ENCODE results near the gene COX4I2.

The COX4I2 gene

DNA sequence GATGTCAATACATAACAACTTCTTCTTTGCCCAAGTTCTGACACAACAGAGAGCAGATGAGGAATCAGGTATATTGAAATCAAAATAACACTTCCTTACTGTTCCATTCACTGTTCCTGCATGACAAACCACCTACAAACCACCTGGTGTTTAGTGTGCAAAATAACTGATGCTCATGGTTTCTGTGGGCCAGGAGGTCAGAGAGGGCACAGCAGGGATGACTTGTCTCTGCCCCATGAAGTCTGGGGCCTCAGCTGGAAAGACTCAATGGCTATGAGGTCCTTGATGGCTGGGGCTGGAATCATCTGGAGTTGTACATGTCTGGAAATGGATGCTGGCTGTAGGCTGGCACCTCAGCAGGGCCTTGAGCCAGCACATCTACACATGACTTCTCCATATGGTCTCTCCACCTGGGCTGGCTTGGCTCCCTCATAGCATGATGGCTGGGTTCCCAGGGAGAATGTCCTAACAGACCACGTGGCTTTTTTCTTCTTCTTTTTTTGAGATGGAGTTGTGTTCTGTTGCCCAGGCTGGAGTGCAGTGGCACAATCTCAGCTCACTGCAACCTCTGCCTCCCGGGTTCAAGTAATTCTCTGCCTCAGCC, 7.4 kb upstream of the COX4I2 start:
- no peak overlapping the region for H3K27ac ChIP-seq (ENCODE audit: low read length, poor library complexity, severe bottlenecking)
- H3K23ac ChIP-seq (ENCODE audit: low read length in 2 of 2): no peak overlapping the region
- DNase-seq: no peak
- no peak overlapping the region for H2AK5ac ChIP-seq (ENCODE audit: low read length, severe bottlenecking)
- H2BK5ac ChIP-seq (ENCODE audit: low read depth, low read length, poor library complexity, severe bottlenecking): no peak overlapping the region
- no peak overlapping the region for H3K4ac ChIP-seq (ENCODE audit: low read depth in 1 of 2, low read length in 2 of 2)
- H2BK120ac ChIP-seq (ENCODE audit: low read depth, low read length): no peak overlapping the region
- H3K4me1 ChIP-seq (ENCODE audit: control insufficient read depth, insufficient read depth, low read depth, low read length): peaks cover 3% of the 10 kb centered on the region
- H3K9me3 ChIP-seq (ENCODE audit: control insufficient read depth, low read length): no peaks in the 10 kb centered on the region
- no peak overlapping the region for H3K18ac ChIP-seq (ENCODE audit: low read depth in 1 of 2, low read length in 2 of 2)
- no peaks in the 10 kb centered on the region for H3K79me1 ChIP-seq (replicated peaks; ENCODE audit: low read length, poor library complexity, severe bottlenecking)
- H3K36me3 ChIP-seq (ENCODE audit: control insufficient read depth in 1 of 2, insufficient read depth in 2 of 2, low read depth in 1 of 2, low read length in 2 of 2): no peaks in the 10 kb centered on the region
- 85% methylated on average over 2 of the region's 2 CpGs for WGBS
- H3K9ac ChIP-seq (ENCODE audit: low read length): no peak overlapping the region
- no peak overlapping the region for H3K4me2 ChIP-seq (ENCODE audit: low read length, poor library complexity, severe bottlenecking)
- no peak overlapping the region for H3K4me3 ChIP-seq (ENCODE audit: insufficient read depth in 1 of 2, low read depth in 1 of 2, low read length in 2 of 2)
- H2BK12ac ChIP-seq (ENCODE audit: low read length in 2 of 2): no peak overlapping the region
- H3K27me3 ChIP-seq (ENCODE audit: control insufficient read depth in 1 of 2, insufficient read depth in 1 of 2, low read length in 2 of 2): no peaks in the 10 kb centered on the region
- no peak overlapping the region for H2AFZ ChIP-seq (ENCODE audit: low read depth, low read length)
- H2BK15ac ChIP-seq (ENCODE audit: low read depth, poor library complexity, severe bottlenecking): no peak overlapping the region
- no peak overlapping the region for H4K8ac ChIP-seq (ENCODE audit: low read length)
- no peak overlapping the region for H3K14ac ChIP-seq (ENCODE audit: low read length in 2 of 2)
- no peak overlapping the region for H4K91ac ChIP-seq (ENCODE audit: low read length)

DNA sequence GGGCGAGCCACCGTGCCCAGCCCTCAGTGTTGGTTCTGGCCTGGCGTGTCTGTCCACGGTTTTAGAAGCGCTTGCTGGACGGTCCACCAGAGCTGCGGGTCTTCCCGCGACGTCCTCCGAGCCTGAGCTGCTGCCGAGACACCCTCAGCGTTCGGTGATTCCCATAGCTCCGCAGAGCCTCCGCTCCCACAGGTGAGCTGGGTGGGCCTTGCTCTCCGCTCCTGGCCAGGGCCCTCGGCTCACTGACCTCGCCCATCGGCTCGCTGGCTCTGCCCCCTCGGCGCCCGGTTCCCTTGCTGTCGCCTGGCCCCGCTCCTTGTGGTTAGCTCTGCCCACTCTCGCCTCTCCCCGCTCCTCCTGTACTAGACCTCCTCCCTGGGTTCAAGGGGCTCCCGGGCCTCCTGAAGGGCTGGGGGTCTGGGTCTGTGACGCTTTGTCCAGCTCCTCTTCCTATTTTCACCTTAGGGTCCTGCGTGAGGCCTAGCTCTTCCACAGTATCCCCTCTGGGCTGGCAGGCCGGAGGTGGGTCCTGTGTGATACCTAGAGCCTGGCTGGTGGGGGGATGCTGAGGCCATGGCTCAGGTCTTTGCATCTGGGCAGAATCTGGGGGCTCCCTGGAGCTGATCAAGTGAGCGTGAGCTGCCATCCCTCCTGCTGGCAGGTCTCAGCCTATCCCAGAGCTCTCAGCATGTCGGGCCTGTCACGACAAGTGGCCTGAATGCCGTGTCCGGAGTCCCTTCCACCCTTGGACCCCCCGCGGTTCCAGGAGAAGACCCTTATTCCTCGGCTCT, 5.0 kb upstream of the COX4I2 start:
- no peak overlapping the region for H4K91ac ChIP-seq (ENCODE audit: low read length)
- peaks cover 3% of the 10 kb centered on the region for H3K4me1 ChIP-seq (ENCODE audit: control insufficient read depth, insufficient read depth, low read depth, low read length)
- H3K4ac ChIP-seq (ENCODE audit: low read depth in 1 of 2, low read length in 2 of 2): no peak overlapping the region
- no peak overlapping the region for H3K4me2 ChIP-seq (ENCODE audit: low read length, poor library complexity, severe bottlenecking)
- no peak overlapping the region for H2AFZ ChIP-seq (ENCODE audit: low read depth, low read length)
- 93% methylated on average over 40 of the region's 40 CpGs for WGBS
- H3K9ac ChIP-seq (ENCODE audit: low read length): no peak overlapping the region
- H3K79me1 ChIP-seq (replicated peaks; ENCODE audit: low read length, poor library complexity, severe bottlenecking): no peaks in the 10 kb centered on the region
- no peak overlapping the region for H2AK5ac ChIP-seq (ENCODE audit: low read length, severe bottlenecking)
- DNase-seq: no peak
- H3K36me3 ChIP-seq (ENCODE audit: control insufficient read depth in 1 of 2, insufficient read depth in 2 of 2, low read depth in 1 of 2, low read length in 2 of 2): peaks cover 0 to 1% of the 10 kb centered on the region in 2 experiments
- no peak overlapping the region for H2BK15ac ChIP-seq (ENCODE audit: low read depth, poor library complexity, severe bottlenecking)
- no peak overlapping the region for H3K27ac ChIP-seq (ENCODE audit: low read length, poor library complexity, severe bottlenecking)
- H3K9me3 ChIP-seq (ENCODE audit: control insufficient read depth, low read length): no peaks in the 10 kb centered on the region
- H2BK5ac ChIP-seq (ENCODE audit: low read depth, low read length, poor library complexity, severe bottlenecking): no peak overlapping the region
- H3K18ac ChIP-seq (ENCODE audit: low read depth in 1 of 2, low read length in 2 of 2): no peak overlapping the region
- H2BK120ac ChIP-seq (ENCODE audit: low read depth, low read length): no peak overlapping the region
- no peak overlapping the region for H3K14ac ChIP-seq (ENCODE audit: low read length in 2 of 2)
- H2BK12ac ChIP-seq (ENCODE audit: low read length in 2 of 2): no peak overlapping the region
- no peak overlapping the region for H3K4me3 ChIP-seq (ENCODE audit: insufficient read depth in 1 of 2, low read depth in 1 of 2, low read length in 2 of 2)
- H3K27me3 ChIP-seq (ENCODE audit: control insufficient read depth in 1 of 2, insufficient read depth in 1 of 2, low read length in 2 of 2): peaks cover 0 to 6% of the 10 kb centered on the region in 2 experiments
- no peak overlapping the region for H4K8ac ChIP-seq (ENCODE audit: low read length)
- H3K23ac ChIP-seq (ENCODE audit: low read length in 2 of 2): no peak overlapping the region

DNA sequence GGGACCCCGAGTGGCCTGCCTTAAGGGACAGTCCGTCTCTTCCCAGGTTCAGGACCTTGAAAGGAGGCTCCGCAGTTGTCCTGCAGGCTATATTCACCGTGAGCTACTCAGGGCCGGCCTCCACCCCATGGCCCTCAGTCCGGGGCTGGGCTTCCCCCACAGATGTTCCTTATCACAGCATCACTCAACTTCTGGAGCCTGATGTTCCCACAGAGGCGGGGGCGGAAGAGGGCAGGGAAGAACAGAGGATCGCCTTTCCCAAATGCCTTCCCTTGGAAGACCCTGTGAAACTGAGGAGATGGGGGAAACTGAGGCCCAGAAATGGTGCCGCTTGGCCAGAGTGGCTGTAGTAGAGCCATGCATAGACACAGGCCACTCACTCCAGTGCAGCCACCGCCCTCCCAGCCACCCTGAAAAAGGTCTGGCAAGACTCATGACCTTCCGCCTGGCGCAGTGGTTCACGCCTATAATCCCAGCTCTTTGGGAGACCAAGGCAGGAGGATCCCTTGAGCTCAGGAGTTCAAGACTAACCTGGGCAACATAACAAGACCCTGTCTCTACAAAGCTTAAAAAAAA, 4.3 kb upstream of the COX4I2 start:
- H3K9me3 ChIP-seq (ENCODE audit: control insufficient read depth, low read length): no peaks in the 10 kb centered on the region
- no peak overlapping the region for H4K8ac ChIP-seq (ENCODE audit: low read length)
- WGBS: 87% methylated on average over 14 of the region's 14 CpGs
- peaks cover 3% of the 10 kb centered on the region for H3K4me1 ChIP-seq (ENCODE audit: control insufficient read depth, insufficient read depth, low read depth, low read length)
- H3K27me3 ChIP-seq (ENCODE audit: control insufficient read depth in 1 of 2, insufficient read depth in 1 of 2, low read length in 2 of 2): peaks cover 0 to 12% of the 10 kb centered on the region in 2 experiments
- no peak overlapping the region for H2AK5ac ChIP-seq (ENCODE audit: low read length, severe bottlenecking)
- H2BK5ac ChIP-seq (ENCODE audit: low read depth, low read length, poor library complexity, severe bottlenecking): no peak overlapping the region
- no peak overlapping the region for H3K23ac ChIP-seq (ENCODE audit: low read length in 2 of 2)
- H2BK120ac ChIP-seq (ENCODE audit: low read depth, low read length): no peak overlapping the region
- H4K91ac ChIP-seq (ENCODE audit: low read length): no peak overlapping the region
- H2BK12ac ChIP-seq (ENCODE audit: low read length in 2 of 2): no peak overlapping the region
- DNase-seq: no peak
- H3K4me2 ChIP-seq (ENCODE audit: low read length, poor library complexity, severe bottlenecking): no peak overlapping the region
- H3K79me1 ChIP-seq (replicated peaks; ENCODE audit: low read length, poor library complexity, severe bottlenecking): no peaks in the 10 kb centered on the region
- H3K14ac ChIP-seq (ENCODE audit: low read length in 2 of 2): no peak overlapping the region
- H3K27ac ChIP-seq (ENCODE audit: low read length, poor library complexity, severe bottlenecking): no peak overlapping the region
- H2BK15ac ChIP-seq (ENCODE audit: low read depth, poor library complexity, severe bottlenecking): no peak overlapping the region
- no peak overlapping the region for H3K4me3 ChIP-seq (ENCODE audit: insufficient read depth in 1 of 2, low read depth in 1 of 2, low read length in 2 of 2)
- H2AFZ ChIP-seq (ENCODE audit: low read depth, low read length): no peak overlapping the region
- peaks cover 0 to 3% of the 10 kb centered on the region in 2 experiments for H3K36me3 ChIP-seq (ENCODE audit: control insufficient read depth in 1 of 2, insufficient read depth in 2 of 2, low read depth in 1 of 2, low read length in 2 of 2)
- no peak overlapping the region for H3K18ac ChIP-seq (ENCODE audit: low read depth in 1 of 2, low read length in 2 of 2)
- no peak overlapping the region for H3K4ac ChIP-seq (ENCODE audit: low read depth in 1 of 2, low read length in 2 of 2)
- no peak overlapping the region for H3K9ac ChIP-seq (ENCODE audit: low read length)

DNA sequence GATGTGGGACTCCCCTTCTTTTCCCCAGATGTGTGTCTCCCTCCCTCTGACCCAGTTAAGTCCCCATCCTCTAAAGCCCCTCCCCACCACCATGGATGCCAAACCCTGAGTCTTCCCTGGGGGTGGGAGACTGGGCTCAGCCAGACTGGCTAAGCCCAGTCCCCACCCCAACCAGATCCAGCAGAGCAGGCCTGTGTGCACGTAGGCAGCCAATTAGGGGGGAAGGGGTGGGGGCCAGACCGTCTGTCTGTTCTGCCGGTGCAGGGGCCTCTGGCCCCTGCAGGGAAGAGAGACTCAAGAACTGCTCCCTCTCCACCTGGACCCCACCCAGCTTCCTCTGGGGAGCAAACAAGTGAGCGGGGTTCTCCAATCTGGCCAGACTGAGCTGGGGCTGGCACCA, 605 bp downstream of the COX4I2 start:
- no peak overlapping the region for H3K9ac ChIP-seq (ENCODE audit: low read length)
- no peak overlapping the region for H2BK15ac ChIP-seq (ENCODE audit: low read depth, poor library complexity, severe bottlenecking)
- H3K79me1 ChIP-seq (replicated peaks; ENCODE audit: low read length, poor library complexity, severe bottlenecking): no peaks in the 10 kb centered on the region
- no peak overlapping the region for H2BK5ac ChIP-seq (ENCODE audit: low read depth, low read length, poor library complexity, severe bottlenecking)
- H2AK5ac ChIP-seq (ENCODE audit: low read length, severe bottlenecking): no peak overlapping the region
- H3K27me3 ChIP-seq (ENCODE audit: control insufficient read depth in 1 of 2, insufficient read depth in 1 of 2, low read length in 2 of 2): peaks cover 13 to 34% of the 10 kb centered on the region in 2 experiments
- peaks cover 0 to 3% of the 10 kb centered on the region in 2 experiments for H3K36me3 ChIP-seq (ENCODE audit: control insufficient read depth in 1 of 2, insufficient read depth in 2 of 2, low read depth in 1 of 2, low read length in 2 of 2)
- H2BK120ac ChIP-seq (ENCODE audit: low read depth, low read length): no peak overlapping the region
- H3K14ac ChIP-seq (ENCODE audit: low read length in 2 of 2): no peak overlapping the region
- WGBS: 59% methylated on average over 4 of the region's 4 CpGs
- no peak overlapping the region for H3K4ac ChIP-seq (ENCODE audit: low read depth in 1 of 2, low read length in 2 of 2)
- no peaks in the 10 kb centered on the region for H3K4me1 ChIP-seq (ENCODE audit: control insufficient read depth, insufficient read depth, low read depth, low read length)
- no peak overlapping the region for H4K91ac ChIP-seq (ENCODE audit: low read length)
- no peak overlapping the region for H4K8ac ChIP-seq (ENCODE audit: low read length)
- no peak overlapping the region for H3K27ac ChIP-seq (ENCODE audit: low read length, poor library complexity, severe bottlenecking)
- no peaks in the 10 kb centered on the region for H3K9me3 ChIP-seq (ENCODE audit: control insufficient read depth, low read length)
- H2AFZ ChIP-seq (ENCODE audit: low read depth, low read length): no peak overlapping the region
- DNase-seq: no peak
- H3K23ac ChIP-seq (ENCODE audit: low read length in 2 of 2): no peak overlapping the region
- H2BK12ac ChIP-seq (ENCODE audit: low read length in 2 of 2): no peak overlapping the region
- no peak overlapping the region for H3K4me3 ChIP-seq (ENCODE audit: insufficient read depth in 1 of 2, low read depth in 1 of 2, low read length in 2 of 2)
- no peak overlapping the region for H3K18ac ChIP-seq (ENCODE audit: low read depth in 1 of 2, low read length in 2 of 2)
- no peak overlapping the region for H3K4me2 ChIP-seq (ENCODE audit: low read length, poor library complexity, severe bottlenecking)

Data from mesenchymal stem cell (in vitro differentiated cells and primary cell).